Measurements from ENCODE around the gene NUBP2. TPM values are rescaled to one million over a fixed set of nuclear protein-coding genes. Genes with fewer than 3 reads are reported as not detected.

NUBP2 gene
- total RNA-seq, 1 experiment from 2014 or later = 145 TPM

DNA sequence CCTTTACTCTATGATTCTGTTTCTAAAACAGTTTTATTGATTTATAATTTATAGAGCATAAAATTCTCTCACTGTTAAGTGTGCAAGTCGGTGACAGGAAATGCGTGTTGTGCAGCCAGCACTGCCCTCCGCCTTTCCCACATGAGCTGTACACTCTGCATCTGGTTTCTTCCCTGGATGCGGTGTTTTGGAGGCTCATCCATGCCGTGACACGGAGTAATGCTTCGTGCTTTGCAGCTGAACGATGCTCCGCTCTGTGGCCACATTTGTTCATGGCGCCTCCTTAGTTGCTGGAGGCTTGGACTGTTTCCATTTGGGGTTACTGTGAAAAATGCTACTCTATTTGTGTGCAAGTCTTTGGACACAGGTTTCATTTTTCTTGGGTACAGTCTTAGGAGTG is 17.9 kb downstream of the NUBP2 start:
- DNase-seq (ENCODE audit: low read depth) = no peak

GRCh38 chr16:1807626-1808025 is 24.9 kb downstream of the NUBP2 start:
- no peak for DNase-seq (ENCODE audit: low read depth)

DNA sequence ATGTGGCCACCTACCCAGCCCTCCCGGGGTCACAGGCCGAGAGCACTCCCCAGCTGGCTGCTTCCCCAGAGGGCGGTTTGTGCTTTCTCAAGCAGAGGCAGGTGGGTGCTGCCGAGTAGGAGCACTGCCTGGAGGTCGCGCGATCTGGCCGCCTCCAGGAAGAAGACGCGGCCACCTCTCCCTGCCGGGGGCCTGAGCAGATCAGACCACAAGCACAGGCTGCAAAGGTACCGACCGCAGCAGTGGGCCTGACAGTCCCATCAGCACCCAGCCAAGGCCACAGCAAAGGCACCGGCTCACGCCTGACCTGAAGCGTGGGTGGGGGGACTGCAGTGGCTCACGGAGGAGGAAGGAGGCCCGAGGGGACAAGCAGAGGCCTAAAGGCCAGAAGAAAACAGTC is 25.9 kb downstream of the NUBP2 start:
- DNase-seq (ENCODE audit: low read depth) = no peak

DNA sequence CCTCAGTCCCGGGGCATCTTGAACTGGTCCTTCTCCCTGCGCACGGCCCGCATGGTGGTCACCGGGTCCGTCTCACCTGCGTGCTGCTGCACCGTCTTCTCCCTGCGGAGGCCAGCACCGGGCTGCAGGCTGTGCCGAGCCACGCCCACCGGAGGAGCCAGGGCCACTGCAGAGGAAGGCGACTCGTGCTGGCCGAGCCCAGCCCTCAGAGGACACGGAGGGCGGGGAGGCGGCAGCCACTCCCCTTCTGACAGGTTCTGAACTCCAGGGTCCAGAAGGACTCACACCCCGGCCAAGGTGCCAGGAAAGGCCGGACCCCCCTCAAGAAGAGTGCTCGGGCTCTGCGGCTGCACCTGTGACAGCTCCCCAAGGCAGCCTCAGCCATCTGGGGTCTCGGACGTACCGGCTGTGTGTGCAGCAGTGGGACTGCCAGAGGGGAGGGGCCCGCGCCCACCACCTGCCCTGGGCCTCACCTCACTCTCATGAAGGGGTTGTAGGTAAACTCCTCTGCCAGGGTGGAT is 26.6 kb downstream of the NUBP2 start:
- no peak for DNase-seq (ENCODE audit: low read depth)

DNA sequence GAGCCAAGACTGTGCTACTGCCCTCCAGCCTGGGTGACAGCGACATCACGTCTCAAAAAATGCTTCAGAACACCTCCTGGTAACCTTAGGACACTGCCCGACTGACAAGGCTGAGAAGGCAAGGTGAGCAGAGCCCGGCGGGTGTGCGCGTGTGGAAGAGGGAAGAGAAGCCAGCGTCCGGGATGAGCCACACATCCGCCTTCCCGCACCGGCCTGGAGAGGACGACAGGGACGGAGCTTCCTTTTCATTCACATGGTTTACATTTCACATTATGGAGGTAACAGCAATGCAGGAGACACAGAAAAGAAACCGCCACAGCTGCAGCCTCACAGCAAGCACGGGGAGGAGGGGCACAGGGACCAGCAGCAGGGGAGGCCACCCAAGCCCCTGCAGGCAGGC is 27.3 kb downstream of the NUBP2 start:
- DNase-seq (ENCODE audit: low read depth) = no peak

GRCh38 chr16:1810536-1810935 is 27.8 kb downstream of the NUBP2 start:
- no peak for DNase-seq (ENCODE audit: low read depth)

GRCh38 chr16:1812732-1813163 is 30.0 kb downstream of the NUBP2 start:
- DNase-seq (ENCODE audit: low read depth) = peak; percentile 73

DNA sequence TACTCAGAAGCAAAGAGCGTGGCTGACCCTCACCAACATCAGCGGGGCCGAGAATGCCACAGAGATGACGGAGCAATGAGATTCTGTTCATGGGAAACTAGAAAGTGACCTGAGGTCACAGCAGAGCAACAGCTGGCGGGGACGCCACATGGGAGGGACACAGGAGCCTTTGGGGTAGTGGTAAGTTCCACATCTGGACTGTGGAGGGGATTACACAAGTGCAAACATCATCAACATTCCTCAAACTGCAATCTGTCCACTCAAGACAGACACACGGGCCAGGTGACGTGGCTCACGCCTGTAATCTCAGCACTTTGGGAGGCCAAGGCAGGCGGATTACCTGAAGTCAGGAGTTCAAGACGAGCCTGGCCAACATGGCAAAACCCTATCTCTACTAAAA is 32.7 kb downstream of the NUBP2 start:
- peak; percentile 7 for DNase-seq (ENCODE audit: low read depth)

- DNase-seq (ENCODE audit: low read depth) = no peak
Observed at GRCh38 chr16:1816396-1817275, 33.9 kb downstream of the NUBP2 start.

GRCh38 chr16:1817276-1817589 is 34.5 kb downstream of the NUBP2 start:
- no peak for DNase-seq (ENCODE audit: low read depth)

DNA sequence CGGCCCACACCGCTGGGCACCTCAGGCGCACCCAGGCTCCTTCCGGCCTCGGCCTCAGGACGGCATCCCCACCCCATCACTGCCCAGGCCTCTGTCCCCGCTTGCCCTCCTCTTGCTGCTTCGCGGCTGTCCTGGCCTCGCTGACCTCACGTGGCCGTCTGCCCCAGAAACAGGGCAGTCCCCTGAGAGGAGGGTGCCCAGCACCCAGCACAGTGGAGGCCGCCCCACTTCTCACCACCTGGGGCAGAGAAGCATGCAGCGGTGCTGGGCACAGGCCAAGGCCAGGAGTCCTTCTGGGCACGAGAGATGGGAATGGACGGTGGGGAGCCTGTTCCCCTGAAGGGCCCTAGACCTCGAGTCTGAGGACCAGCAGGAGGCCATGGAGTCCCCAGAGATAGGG is 35.0 kb downstream of the NUBP2 start:
- DNase-seq (ENCODE audit: low read depth) = no peak

DNA sequence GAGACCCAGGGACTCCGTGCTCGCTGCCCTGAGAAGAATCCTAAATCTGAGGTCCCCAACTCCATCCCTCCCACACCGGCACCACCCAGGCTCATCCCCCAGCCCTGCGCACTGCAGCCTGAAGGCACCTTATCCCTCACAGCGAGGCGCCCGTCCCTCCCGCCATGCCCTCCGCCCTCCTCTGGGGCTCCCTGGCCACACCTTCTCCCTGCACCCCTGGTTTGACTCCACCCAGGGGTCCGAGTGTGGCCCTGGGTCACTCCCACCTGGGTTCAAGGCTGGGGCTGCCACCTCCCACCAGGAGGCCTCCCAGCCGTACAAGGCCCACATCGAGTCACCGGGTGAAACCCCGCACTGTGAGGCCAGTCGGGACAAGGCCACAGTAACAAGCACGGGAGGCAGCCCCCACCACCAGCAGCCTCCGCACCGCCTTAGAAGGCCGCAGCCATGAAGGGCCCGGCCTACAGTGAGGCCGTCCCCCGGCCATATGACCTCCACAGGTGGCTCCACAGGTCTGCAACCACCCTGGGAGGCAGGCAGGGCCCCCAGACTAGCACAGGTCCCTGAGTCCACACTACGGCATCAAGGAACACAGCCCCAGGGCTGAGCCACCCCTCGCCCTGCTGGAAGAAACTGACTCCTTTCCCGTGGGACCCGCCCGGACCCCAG is 35.6 kb downstream of the NUBP2 start:
- DNase-seq (ENCODE audit: low read depth) = no peak

DNA sequence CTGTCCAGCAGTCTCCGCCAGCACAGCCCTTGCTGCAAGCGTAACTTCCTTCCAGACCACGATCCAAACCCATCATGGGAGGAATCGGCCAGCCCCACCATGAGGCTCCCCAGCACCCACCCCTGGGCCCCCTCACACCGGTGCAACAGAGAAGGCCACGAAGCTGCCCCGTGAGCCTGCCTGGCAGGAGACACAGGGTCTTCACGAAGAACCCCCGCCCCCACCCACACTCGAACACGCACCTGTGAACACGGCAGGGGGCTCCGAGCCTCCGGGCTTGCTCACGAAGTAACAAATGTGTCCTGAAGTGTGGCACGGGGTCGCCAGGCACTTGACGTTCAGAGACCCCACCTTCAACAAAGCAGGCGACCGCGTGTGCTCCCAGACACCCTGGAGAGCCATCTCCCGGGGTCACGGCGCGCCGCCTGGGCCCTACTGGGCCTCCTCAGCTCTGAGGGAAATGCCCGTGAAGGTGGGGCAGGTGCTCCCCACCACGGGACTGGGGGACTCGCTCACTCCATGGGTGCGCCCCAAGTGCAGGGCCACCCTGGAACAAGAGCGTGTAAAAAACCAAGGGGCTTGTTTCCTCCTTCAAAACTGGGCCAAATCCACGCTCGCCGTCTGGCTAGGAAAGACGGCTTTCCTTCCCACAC is 36.2 kb downstream of the NUBP2 start:
- DNase-seq (ENCODE audit: low read depth) = no peak

- DNase-seq (ENCODE audit: low read depth) = no peak
Observed at GRCh38 chr16:1819611-1820010, 36.9 kb downstream of the NUBP2 start.

DNA sequence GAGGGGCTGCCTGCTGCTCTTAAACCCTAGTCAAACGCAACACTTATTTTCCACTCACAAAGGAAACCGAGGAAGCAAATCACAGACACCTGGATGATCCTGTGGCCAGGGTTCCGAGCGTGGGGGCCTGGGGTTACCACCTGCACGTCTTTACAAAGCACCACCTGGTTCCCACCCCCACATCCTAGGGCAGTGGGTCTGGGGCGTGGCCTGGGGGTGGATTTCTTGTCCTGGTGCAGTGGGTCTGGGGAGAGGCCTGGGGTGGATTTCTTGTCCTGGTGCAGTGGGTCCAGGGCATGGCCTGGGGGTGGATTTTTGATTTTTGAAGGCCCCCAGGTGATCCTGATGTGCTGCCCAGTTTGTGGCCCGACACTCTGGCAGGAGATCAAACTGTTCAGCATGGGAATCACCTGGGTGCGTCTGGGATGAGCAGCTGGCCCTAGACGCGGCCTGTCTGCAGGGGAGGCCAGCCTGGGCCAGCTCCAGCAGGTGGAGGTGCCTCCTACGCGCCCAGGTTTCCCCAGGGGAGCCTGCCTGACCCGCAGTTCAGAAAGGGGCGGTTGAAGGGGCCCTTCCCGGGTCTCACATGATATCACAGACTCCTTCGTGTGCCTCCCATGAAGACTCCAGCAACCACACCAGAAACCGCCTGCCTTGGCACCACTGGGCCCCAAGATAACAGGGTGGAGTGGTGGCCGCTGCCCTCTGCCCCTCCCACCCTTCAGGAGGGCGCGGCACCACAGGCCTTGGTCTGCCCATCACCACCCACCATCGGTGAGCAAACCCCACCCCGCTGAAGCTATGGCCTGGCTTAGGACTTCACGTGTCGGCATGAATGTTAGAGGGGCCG is 37.6 kb downstream of the NUBP2 start:
- no peak for DNase-seq (ENCODE audit: low read depth)

DNA sequence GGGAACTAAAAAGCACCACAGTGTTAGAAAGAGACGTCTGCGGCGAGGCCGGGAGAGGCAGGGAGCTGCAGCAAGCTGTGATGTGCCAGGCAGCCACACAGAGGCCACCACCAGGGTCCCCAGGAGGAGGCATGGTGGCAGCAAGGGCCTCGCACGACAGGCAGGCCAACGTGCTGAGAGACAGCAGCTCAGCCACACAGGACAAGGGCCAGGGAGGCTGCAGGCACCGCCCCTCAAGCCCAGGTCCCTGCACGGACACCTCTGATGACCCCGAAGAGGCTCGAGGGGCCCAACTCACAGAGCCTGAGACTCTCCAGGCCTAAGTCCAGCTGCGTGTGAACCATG is 38.2 kb downstream of the NUBP2 start:
- DNase-seq (ENCODE audit: low read depth) = no peak

DNA sequence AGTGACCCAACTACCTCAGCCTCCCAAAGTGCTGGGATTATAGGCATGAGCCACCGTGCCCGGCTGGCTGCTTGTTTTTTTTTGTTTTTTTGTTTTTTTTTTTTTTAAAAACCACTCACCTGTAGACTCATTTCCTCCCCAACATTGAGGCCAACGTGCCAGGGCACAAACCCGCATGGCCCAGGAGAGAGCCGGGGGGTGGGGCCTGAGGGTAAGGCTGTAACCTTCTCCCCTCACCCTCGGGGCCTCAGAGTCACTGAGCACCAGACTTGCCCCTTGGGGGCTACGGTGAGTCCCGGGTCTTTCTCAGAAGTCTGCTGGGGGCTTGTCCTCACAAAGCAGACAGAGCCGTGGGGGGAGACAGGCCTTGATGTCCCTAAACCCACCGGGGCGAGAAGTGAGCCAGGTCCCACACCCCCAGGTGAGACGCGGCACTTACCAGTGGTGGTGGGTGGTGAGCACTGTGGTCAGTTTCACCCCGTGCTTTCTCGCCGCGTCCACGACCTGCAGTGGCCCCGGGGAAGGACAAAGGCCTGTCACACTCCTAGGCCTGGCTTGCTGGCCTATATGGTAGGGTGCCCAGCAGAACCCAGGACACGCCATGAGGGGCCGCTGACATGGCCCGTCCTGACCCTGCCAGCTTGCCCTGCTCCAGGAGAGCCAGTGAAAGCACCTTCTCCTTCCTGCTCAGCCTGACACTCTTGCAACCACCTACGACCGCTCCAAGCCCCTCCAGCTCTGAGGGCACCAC is 39.3 kb downstream of the NUBP2 start:
- no peak for DNase-seq (ENCODE audit: low read depth)

DNA sequence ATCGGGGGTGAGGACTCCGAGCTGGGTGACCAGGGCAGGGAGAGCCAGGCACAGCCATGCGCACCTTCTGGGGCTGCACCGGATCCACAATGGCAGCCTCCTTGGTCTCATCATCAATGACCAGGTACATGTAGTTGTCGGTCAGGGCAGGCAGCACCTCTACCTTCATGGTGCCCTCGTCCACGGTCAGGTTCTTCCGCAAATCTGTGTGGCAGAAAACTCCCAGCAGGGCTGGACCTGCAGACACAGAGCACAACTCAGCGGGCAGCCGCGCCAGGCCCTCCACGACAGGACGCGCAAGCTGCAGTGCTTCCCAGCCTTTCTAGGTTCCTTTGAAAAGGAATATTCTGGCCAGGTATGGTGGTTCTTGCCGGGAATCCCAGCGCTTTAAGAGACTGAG is 40.0 kb downstream of the NUBP2 start:
- DNase-seq (ENCODE audit: low read depth) = no peak

- DNase-seq (ENCODE audit: low read depth) = peak; percentile 64
Observed at GRCh38 chr16:1823821-1824220, 41.1 kb downstream of the NUBP2 start.

GRCh38 chr16:1825381-1825863 is 42.7 kb downstream of the NUBP2 start:
- no peak for DNase-seq (ENCODE audit: low read depth)

Measured in LHCN-M2 (cell line).